Kasumi-1 (cell line): ENCODE measurements around the gene CC2D2A.
"Not testable (repeated sequence)": the region's sequence is repeated elsewhere in the genome, so short reads cannot be mapped to it uniquely, and the experiment has no call there.

Experiments
- DNase-seq, 2 experiments: peaks; one replicate each; lab custom pipeline; 2025; lab: John Stamatoyannopoulos, UW

The CC2D2A gene

GRCh38 chr4:15557786-15558550 is 88.3 kb downstream of the CC2D2A start:
- DNase-seq = no peak

GRCh38 chr4:15558561-15558960 is 88.9 kb downstream of the CC2D2A start:
- DNase-seq = no peak

DNA sequence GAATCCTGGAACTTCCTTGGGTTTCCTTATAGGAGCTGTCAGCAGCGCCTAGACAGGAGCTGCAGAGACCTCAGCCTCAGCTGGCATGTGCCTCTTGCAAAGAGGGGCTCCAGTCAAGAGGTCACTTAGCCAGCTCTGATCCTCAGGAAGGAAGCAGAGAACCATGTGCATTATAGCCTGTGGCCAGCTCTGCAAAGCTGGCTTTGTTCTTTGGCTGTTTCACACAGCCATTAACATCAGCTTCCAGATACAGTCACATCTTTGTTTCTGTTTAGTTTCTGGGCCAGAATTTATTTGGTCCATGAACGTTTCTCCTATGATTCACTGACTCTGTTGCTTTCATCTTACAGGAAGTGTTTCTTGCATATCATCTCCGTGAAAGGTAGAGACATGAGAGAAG is 92.4 kb downstream of the CC2D2A start:
- DNase-seq = no peak

DNA sequence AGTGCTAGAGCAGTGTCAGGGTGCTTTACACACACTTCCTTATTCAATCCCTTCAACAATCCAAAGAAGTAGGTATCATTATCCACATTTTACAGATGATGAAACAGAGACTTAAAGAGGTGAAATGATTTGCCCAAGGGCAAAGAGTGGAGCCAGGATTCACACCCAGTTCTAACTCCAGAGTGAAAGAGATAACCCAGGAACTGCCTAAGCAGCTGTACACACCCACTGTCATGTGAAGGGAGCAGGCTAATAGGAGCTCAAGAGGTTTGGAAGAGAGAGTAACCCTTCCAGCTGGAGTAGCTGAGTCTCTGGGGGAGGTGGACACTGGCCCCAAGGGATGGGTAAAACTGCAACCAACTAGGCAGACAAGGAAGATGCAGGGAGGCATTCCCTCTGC is 92.9 kb downstream of the CC2D2A start:
- DNase-seq = no peak

- DNase-seq = peak; percentile 39 to 42
Observed at GRCh38 chr4:15563871-15564270, 94.2 kb downstream of the CC2D2A start.

DNA sequence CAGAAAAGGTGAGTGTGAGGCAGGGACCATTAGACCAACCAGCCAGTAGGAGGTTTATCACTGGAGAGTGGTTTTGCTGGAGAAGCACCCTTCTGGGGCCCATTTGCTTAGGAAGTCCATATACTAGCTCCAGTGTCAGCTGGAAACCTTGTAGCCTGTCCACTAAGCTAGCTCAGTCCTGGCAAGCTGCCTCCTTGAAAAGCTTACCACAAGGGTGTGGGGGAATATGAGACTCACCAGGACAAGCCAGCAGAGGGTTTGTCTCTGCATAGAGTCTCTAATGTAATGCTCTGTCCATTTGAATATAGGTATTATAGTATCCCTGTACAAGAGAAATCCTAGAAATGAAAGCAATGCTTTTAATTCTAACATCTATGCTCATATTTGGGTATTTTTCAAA is 99.1 kb downstream of the CC2D2A start:
- no peak for DNase-seq

DNA sequence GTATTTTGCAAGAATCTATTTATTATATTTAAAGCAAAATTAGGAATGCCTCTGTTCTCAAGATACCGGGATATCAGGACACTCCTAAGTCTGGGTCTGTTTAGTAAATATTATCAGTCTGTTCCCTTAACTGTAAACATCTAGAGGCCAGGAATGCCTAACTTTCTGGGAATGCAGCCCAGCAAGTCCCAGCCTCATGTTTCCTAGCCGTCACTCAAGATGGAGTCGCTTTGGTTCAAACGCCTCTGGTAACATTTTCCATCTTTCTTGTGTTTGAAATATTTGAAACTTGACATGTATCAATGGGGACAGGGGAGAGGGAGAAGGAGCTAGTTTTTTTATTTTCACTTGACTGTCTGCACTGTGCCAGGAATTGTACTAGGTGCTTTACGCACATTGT is 100.1 kb downstream of the CC2D2A start:
- DNase-seq = no peak

DNA sequence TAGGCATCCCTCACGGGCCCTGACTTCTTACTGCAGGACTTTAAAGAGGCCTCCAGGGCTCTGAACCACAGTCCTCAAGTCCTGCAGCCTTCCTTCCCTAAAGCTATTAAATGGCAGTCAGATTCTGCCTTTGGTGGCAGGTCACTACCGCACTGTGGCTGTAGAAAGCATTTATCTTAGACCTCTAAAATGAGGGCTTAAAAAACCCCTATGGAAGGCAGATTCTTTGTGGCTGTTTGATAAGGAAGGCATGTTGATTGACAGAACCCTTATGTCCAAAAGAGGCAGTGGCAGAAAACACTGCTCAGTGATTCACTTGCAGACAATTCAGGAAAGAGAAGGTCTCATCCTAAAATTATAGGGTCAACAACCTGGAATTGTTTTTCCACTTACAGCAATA is 106.3 kb downstream of the CC2D2A start:
- DNase-seq = no peak

GRCh38 chr4:15577508-15577907 is 107.8 kb downstream of the CC2D2A start:
- DNase-seq = no peak

DNA sequence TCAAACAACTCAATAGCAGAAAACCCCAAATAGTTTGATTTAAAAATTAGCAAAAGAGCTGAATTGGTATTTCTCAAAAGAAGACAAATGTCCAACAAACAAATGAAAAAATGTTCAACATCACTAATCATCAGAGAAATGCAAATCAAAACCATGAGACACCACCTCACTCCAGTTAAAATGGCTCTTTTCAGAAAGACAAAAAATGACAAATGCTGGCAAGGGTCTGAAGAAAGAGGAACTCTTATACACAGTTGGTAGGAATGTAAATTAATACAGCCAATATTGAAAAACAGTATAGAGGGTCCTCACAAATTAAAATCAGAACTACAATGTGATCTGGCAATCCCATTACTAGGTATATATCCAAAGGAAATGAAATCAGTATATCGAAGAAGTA is 115.1 kb downstream of the CC2D2A start:
- no peak for DNase-seq

DNA sequence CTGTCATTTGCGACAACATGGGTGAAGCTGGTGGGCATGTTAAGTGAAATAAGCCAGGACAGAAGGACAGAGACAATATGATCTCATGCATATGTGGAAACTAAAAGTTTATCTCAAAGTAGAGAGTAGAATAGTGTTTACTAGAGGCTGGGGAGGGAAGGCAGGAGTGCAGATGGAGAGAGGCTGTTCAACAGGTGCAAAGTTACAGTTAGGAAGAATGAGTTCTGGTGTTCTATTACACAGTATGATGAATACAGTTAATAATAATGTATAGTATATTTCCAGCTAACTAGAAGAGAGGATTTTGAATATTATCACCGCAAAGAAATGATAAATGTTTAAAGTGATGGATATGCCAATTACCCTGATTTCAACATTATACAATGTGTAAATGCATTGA is 115.6 kb downstream of the CC2D2A start:
- no peak for DNase-seq

DNA sequence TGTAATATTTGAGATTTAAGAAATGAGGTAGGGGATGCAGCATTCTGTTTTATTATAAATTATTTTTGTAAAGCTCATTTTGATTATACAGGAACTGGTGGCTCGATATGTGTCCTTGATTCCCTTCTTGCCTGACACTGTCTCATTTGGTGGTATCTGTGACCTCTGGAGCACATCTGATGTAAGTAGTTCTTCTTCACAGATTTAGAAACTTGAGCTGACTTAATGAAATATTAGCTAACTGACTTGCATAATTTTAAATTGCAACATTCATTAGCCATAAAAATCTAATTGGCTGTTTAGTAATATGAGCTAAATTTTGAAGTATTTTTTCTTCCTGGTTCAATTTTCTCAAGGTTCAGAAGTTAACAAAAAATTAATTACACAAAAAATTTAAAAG is 116.4 kb downstream of the CC2D2A start:
- DNase-seq = no peak

GRCh38 chr4:15587649-15588048 is 118.0 kb downstream of the CC2D2A start:
- DNase-seq = no peak

GRCh38 chr4:15592799-15593198 is 123.1 kb downstream of the CC2D2A start:
- DNase-seq = no peak

GRCh38 chr4:15598644-15599043 is 129.0 kb downstream of the CC2D2A start:
- no peak for DNase-seq

GRCh38 chr4:15600176-15600575 is 130.5 kb downstream of the CC2D2A start:
- DNase-seq = no peak

DNA sequence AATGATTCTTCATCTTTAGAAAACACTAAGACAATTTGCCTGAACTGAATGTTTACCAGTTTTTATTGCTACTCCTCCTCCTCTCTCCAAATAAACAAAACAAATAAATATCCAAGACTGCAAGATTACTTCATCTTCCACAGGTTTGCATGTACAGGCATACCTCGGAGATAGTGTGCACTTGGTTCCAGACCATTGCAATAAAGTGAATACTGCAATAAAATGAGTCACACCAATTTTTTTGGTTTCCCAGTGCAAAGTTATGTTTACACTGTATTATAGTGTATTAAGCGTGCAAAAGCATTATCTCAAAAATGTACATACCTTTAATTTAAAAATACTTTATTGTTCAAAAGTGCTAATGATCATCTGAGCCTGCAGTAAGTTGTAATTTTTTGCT is 132.2 kb downstream of the CC2D2A start:
- no peak for DNase-seq

- DNase-seq = no peak
Observed at GRCh38 chr4:15605537-15605936, 135.9 kb downstream of the CC2D2A start.

DNA sequence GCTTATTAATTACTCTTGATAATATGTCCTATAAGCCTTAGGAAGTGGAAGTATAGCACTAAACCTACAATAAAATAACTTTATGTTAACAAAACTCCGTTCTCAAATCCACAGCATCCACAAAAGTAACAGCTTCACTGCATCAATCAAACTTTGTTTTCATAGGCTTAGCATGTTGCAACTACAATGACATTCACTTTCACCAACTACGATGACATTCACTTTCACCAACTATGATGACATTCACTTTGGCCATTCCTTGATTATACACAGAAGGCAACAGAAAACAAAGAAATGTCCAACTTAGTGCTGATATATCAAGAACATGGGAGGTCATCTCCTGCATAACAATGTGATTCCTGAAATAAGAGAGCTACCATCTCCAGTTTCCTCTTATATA is 141.2 kb downstream of the CC2D2A start:
- no peak for DNase-seq

GRCh38 chr4:15612136-15612535 is 142.5 kb downstream of the CC2D2A start:
- DNase-seq = no peak

DNA sequence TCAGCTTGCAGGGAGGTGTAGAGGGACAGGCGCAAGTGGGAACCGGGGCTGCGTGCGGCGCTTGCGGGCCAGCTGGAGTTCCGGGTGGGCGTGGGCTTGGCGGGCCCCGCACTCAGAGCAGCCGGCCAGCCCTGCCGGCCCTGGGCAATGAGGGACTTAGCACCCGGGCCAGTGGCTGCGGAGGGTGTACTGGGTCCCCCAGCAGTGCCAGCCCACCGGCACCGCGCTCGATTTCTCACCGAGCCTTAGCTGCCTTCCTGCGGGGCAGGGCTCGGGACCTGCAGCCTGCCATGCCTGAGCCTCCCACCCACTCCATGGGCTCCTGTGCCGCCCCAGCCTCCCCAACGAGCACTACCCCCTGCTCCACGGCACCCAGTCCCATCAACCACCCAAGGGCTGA is 145.2 kb downstream of the CC2D2A start:
- DNase-seq = not testable (repeated sequence)

- not testable (repeated sequence) for DNase-seq
Observed at GRCh38 chr4:15617407-15617806, 147.7 kb downstream of the CC2D2A start.

- no peak for DNase-seq
Observed at GRCh38 chr4:15636818-15637217, 167.1 kb downstream of the CC2D2A start.

GRCh38 chr4:15638418-15638817 is 168.7 kb downstream of the CC2D2A start:
- no peak for DNase-seq
